ENCODE measurements around the gene RAB6C.
"Not testable (repeated sequence)": the region's sequence is repeated elsewhere in the genome, so short reads cannot be mapped to it uniquely, and the experiment has no call there.

RAB6C gene

GRCh38 chr2:129979629-129980155 lies at the start of gene RAB6C:
Gene RAB6C (plus strand): TSS chr2:129979666. CDS start chr2:129980116, 450 bp downstream.
- peak; percentile 22 for DNase-seq

GRCh38 chr2:129930451-129930850 lies 49.0 kb upstream of the RAB6C start:
- no peak for DNase-seq

- DNase-seq = not testable (repeated sequence)
These were observed 46.1 kb upstream of the RAB6C start for GRCh38 chr2:129933387-129933786.

DNA sequence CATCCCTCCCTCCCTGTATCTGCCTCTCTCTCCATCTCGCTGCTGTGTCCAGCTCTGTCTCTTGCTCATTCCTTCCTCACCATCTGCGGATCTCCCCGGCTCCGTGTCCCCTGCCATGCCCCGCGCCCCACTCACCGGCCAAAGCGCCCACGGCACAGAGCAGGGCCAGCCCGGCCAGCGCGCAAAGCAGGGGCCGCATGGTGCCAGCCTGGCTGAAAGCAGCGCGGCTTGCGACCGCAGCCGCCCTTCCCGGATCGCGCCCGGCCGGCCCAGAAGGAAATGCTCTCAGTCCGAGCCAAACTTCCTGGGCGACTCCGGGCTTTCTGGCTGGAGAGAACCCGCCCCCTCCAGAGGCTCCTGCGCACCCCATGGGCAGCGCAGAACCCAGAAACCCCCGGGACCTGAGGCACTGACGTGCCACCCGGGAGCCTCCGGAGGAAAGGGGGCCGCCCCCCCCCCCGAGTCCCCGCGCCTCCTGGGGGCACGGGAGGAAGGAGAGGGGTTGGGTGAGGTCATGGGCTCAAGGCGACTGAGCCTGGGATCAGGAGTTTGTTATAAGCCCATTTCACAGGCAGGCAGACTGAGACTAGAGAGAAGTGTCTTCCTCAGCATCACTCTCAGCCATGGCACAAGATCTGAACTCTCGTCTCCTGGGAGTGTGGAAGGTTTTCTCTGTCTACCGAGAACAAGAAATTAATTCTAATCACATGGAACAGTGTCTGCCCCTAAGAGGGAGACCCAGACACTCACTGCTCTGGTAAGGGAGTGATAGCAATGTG lies 45.2 kb upstream of the RAB6C start:
- DNase-seq = no peak

DNA sequence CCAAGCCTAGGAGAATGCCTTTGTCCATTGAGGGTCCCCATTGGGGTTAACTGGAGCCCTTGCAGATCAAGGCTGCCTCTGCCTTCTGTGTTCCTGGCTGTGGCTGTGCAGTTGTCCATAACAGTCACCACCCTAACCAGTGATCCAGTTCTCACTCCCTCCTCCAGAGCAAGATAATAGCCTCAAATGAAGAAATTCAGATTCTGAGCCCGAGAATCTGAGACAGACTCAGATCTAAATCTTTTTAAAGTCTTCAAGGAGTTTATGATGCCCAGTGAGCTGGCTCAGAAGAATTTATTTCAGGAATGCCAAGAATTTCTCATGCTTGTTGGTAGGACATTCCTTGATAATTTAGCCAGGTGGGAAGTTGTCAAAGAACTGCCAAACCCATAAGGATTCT lies 44.3 kb upstream of the RAB6C start:
- DNase-seq = no peak

DNA sequence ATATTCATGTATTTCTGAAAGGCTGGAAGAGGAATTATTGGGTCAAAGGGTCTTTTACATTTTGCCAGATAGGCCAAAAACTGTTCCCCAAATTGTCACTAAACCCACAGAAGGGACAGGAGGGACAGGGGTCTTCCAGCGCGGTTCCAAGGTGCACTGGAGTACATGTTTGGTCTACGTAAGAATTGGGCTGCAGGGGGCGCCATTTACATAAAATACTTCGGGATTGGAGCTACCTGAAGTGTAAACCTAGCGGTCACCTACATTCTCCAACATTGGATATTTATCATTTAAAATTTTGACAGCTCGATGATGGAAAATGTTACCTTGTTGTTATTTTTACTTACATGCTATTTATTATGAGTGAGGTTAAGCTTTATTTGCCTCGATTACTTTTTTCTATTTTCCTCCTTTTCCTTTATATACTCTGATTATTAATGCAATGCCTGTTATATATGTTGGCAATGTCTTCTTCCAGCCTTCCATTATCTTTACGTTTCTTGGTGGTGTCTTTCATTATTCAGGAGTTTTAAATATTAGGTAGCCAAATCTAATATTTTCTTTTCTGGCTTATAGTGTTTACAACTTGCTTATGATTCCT lies 43.0 kb upstream of the RAB6C start:
- DNase-seq = no peak

DNA sequence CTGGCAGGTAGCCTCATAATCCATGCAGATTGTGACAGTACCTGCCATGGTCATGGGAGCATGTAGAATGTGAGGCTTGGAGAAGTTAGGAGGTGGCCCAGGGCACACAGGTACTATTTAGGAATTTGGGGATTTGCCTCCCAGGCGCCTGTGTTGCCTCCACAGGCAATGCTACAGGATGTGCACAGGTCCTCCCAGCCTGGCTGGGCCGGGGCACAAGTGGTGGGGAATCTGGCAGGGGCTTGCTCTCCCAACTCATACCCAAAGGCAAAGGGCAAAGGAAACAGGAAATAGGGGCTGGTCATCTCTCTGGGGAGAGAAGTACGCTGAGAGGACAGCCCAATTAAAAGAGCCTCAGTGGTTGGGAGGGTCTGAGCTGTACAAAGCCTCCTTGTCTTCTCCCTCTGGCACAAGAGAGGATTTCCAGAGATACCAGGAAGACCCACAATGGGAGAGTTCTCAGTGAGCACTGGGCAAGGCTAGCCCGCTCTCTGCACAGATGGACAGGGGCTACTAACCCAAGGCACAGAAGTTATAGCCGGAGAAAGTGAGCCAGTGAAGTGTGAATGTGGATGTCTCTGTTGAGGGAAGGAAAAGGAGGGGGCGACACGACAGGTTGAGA lies 40.5 kb upstream of the RAB6C start:
- DNase-seq = not testable (repeated sequence)

GRCh38 chr2:129943456-129943855 lies 36.0 kb upstream of the RAB6C start:
- not testable (repeated sequence) for DNase-seq

- DNase-seq = no peak
These were observed 33.9 kb upstream of the RAB6C start for GRCh38 chr2:129945557-129945956.

- DNase-seq = not testable (repeated sequence)
These were observed 31.8 kb upstream of the RAB6C start for GRCh38 chr2:129947712-129948111.

DNA sequence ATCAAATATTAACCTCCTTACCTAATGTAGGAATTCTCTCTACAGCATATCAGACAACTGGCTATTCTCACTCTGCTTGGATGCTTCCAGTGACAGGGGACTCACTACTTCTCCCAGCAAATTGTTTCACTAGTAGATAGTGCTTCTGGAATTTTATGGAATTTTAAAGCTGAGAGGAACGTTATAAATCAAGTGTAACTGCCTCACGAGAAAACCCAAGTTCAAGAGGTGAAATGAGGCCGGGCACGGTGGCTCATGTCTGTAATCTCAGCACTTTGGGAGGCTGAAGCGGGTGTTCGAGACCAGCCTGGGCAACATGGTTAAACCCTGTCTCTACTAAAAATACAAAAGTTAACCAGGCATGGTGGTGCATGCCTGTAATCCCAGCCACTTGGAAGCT lies 23.3 kb upstream of the RAB6C start:
- not testable (repeated sequence) for DNase-seq

- no peak for DNase-seq
These were observed 21.6 kb upstream of the RAB6C start for GRCh38 chr2:129957891-129958290.

DNA sequence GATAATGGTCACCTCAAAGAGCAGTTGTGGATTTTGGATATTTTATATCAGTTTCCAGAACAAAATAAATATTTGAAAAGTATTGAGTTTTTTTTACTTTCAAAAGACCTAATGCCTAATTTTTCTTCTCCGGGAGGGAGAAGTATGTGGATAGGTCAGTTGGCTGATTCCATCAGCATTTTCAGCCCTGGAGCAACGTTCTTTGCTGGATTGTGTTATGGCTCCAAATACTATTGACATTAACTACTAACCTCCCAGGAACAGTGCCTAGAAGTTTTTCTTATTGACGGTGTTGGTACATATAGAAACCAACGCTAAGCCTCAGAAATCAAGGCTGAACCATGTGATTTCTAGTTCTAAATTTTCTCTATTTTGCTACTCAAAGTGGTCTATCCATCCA lies 20.7 kb upstream of the RAB6C start:
- not testable (repeated sequence) for DNase-seq

DNA sequence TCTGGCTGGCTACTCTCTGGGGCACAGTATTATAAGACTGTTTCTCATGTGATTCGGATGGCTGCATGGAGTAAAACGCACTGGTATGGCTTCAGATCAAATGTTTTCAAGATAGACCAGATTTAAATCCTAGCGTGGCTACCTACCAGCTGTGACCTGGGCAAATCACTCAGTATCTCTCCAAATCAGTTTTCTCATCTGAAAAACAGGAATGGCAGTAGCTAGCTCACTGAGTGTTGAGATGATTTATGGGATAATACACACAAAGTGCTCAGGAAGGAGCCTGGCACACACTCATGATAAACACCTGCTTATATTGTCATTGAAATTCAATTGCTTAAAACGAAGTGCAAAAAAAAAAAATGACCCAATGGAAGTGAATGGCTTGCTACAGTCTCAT lies 10.9 kb upstream of the RAB6C start:
- peak; percentile 76 for DNase-seq

- no peak for DNase-seq
These were observed 4.3 kb upstream of the RAB6C start for GRCh38 chr2:129975016-129975774.

DNA sequence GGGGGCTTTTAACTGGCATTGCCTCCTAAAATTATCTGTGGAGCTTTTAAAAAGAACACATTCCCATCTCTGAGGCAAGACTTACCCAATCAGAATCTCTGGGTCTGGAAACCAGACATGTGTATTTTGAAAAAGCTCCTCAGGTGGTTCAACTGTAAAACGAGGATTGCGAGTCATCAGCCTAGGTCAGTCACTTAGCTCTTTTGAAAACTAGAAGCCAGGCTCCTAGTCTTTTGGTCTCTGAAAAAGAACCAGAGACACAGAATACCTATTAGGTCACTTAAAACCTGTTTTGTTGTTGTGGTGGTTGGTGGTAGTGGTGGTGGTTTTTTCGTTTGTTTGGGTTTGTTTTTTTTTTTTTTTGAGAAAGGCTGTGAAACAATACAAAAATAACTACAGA lies 2.5 kb upstream of the RAB6C start:
- DNase-seq = not testable (repeated sequence)

GRCh38 chr2:129977986-129978385 lies 1.5 kb upstream of the RAB6C start:
- DNase-seq = no peak

DNA sequence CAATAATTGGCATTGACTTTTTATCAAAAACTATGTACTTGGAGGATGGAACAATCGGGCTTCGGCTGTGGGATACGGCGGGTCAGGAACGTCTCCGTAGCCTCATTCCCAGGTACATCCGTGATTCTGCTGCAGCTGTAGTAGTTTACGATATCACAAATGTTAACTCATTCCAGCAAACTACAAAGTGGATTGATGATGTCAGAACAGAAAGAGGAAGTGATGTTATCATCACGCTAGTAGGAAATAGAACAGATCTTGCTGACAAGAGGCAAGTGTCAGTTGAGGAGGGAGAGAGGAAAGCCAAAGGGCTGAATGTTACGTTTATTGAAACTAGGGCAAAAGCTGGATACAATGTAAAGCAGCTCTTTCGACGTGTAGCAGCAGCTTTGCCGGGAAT lies 780 bp downstream of the RAB6C start:
- DNase-seq = peak; percentile 14

GRCh38 chr2:129981689-129982088 lies 2.2 kb downstream of the RAB6C start:
- DNase-seq = not testable (repeated sequence)

DNA sequence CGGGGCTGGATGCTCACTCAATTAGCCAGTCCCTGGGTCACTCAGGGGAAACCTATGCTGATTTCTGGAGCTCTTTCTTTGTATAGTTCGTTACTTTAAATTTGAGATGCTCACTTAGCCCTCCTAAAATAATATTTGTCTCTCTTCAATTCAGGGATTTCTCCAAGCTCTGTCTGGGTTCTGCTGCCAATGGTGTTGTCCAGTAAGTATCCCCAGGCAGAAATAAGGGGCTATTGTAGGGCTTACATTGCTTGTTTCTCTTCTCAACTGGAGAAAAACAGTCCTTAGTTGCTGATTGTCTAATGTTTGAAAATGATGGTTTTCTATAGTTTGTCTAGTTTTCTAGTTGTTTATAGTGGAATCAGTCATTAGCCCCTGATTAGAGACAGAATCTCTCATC lies 5.0 kb downstream of the RAB6C start:
- no peak for DNase-seq

GRCh38 chr2:129992415-129993006 lies 13.0 kb downstream of the RAB6C start:
- DNase-seq = not testable (repeated sequence)

DNA sequence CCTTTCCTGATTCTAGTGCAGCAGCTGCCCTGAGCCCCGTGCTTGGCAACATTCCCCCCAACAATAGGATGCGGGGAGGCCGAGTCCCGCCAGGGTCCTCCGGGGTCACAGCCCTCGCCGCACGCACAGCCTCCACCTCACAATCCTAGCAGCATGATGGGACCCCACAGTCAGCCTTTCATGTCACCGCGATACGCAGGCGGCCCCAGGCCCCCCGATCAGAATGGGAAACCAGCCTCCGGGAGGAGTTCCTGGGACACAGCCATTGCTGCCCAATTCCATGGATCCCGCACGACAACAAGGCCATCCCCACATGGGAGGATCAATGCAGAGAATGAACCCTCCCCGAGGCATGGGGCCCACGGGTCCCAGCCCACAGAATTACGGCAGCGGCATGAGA lies 13.7 kb downstream of the RAB6C start:
- DNase-seq = not testable (repeated sequence)

All from NCI-H510A treated with DMSO at 0.1 percent for 48 hours (cell line).